ENCODE data around the gene CISD3.

GRCh38 chr17:38706505-38707216 is 23.5 kb upstream of the CISD3 start:
- TF ChIP-seq SUZ12 (IDR thresholded peaks at IDR 0.05; ENCODE audit: extremely low read depth, insufficient read depth, insufficient read length) (no peak), YY1 (IDR thresholded peaks at IDR 0.05; ENCODE audit: insufficient read depth, insufficient read length) (no peak), ZNF274 (IDR thresholded peaks at IDR 0.05; ENCODE audit: low read depth, low read length) (no peak)

Data from NT2/D1 (cell line).